Fibroblast of gingiva (primary cell): ENCODE data around the gene EPDR1.

Experiments used
- DNase-seq: peaks from one replicate; pipeline ENCODE4 v3.0.0-alpha.2; 2011; ENCODE audit warnings: low read depth

The EPDR1 gene

GRCh38 chr7:37981664-37982063 is 61.2 kb downstream of the EPDR1 start:
- no peak for DNase-seq

- no peak for DNase-seq
Observed at GRCh38 chr7:37982423-37982822, 62.0 kb downstream of the EPDR1 start.

GRCh38 chr7:37984750-37985390 is 64.4 kb downstream of the EPDR1 start:
- DNase-seq, result no peak

GRCh38 chr7:37986908-37987330 is 66.5 kb downstream of the EPDR1 start:
- DNase-seq, result no peak

GRCh38 chr7:37987732-37988131 is 67.3 kb downstream of the EPDR1 start:
- no peak for DNase-seq

GRCh38 chr7:37988721-37989650 is 68.5 kb downstream of the EPDR1 start:
- no peak for DNase-seq

GRCh38 chr7:37990337-37990736 is 69.9 kb downstream of the EPDR1 start:
- DNase-seq, result no peak

- DNase-seq, result no peak
Observed at GRCh38 chr7:37993060-37993501, 72.6 kb downstream of the EPDR1 start.

GRCh38 chr7:37999673-38000072 is 79.2 kb downstream of the EPDR1 start:
- DNase-seq, result peak; percentile 46

- DNase-seq, result peak; percentile 22
Observed at GRCh38 chr7:38000272-38000671, 79.8 kb downstream of the EPDR1 start.
